Lower leg skin (tissue), 4 donors: ENCODE measurements around the gene ASPSCR1. TPM values are rescaled to one million over a fixed set of nuclear protein-coding genes. Genes with fewer than 3 reads are reported as not detected.
A peak's percentile ranks its signal among the peaks of the same experiment; 100 is the strongest.

Source experiments
- DNase-seq, 2 donors: peaks; one replicate each; pipeline ENCODE4 v3.0.0-alpha.2; 2019; ENCODE audit warnings: low spot score in 2 of 2
- H3K4me3 ChIP-seq: fragments of 200-600 bp; sonication (generic); 2 replicates; pipeline ENCODE4 v1.5.1; 2017; ENCODE audit warnings: mild to moderate bottlenecking, low read depth; ENCODE audit not compliant: poor library complexity, severe bottlenecking
- POLR2A ChIP-seq, 2 donors: fragments of 450-650 bp; IDR thresholded peaks; one replicate each; pipeline ENCODE4 v1.6.1; 2016 to 2017; ENCODE audit warnings: antibody characterized with exemption in 2 of 2, mild to moderate bottlenecking in 1 of 2, moderate library complexity in 1 of 2
- WGBS, 2 donors: methylation state at CpG; one replicate each; pipeline ENCODE4 v1.1.5; 2018; 5-methylcytosine and 5-hydroxymethylcytosine counted together
- intact Hi-C: fragments of 100-400 bp; cut with DNase I; formaldehyde crosslinking; loops from one replicate; pipeline ENCODE4 v1.15.0; 2023; ENCODE audit warnings: low total_unique reads
- total RNA-seq, 4 donors: library from RNA; depleted of rRNA; stranded (reverse); fragments of >200 nt; gene quantifications; one replicate each; pipeline ENCODE4 v1.1.0, GENCODE V29; 2016
- TF ChIP-seq, protein P1 (sequence below), 3 donors: fragments of 450-650 bp; IDR thresholded peaks; one replicate each; pipeline ENCODE4 v1.5.1; 2016; ENCODE audit warnings: antibody characterized with exemption in 3 of 3, mild to moderate bottlenecking in 3 of 3, moderate library complexity in 2 of 3

ASPSCR1 gene
- 10 to 100 TPM; 24.0 to 31.5 (median 27.4) TPM for total RNA-seq

DNA sequence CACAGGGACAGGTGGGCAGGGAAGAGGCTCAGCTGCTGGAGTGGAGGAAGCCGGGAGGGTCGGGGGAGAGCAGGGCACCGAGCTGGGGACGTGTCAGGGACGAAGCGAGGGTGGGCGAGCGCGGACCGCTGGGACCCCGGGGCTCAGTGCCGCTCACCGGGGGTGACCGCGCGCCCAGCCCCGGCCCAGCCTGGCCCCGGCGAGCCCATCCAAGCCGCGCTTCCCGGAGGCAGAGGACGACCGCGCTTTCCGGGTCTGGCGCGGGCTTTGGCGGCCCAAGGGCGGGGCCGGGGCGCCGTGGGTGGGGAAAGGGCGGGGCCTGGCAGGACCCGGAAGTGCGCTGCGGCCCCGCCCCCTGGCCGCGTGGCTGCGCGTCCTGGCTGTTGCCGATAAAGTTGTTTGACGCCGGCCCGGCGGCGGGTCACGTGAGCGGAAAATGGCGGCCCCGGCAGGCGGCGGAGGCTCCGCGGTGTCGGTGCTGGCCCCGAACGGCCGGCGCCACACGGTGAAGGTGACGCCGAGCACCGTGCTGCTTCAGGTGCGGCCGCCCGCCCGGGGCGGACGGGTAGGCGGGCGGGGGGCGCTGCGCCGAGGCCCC, at the start of gene ASPSCR1:
ASPSCR1 (plus strand) TSS at position 419 of the 598 bp plus-strand sequence; CDS start at position 437, 18 bp downstream.
- DNase-seq, result peak; percentile 80 to 97
- WGBS, 2 donors, result 0 to 1% methylated on average over 40 to 41 of the region's 76 CpGs
- TF ChIP-seq, protein P1, sequence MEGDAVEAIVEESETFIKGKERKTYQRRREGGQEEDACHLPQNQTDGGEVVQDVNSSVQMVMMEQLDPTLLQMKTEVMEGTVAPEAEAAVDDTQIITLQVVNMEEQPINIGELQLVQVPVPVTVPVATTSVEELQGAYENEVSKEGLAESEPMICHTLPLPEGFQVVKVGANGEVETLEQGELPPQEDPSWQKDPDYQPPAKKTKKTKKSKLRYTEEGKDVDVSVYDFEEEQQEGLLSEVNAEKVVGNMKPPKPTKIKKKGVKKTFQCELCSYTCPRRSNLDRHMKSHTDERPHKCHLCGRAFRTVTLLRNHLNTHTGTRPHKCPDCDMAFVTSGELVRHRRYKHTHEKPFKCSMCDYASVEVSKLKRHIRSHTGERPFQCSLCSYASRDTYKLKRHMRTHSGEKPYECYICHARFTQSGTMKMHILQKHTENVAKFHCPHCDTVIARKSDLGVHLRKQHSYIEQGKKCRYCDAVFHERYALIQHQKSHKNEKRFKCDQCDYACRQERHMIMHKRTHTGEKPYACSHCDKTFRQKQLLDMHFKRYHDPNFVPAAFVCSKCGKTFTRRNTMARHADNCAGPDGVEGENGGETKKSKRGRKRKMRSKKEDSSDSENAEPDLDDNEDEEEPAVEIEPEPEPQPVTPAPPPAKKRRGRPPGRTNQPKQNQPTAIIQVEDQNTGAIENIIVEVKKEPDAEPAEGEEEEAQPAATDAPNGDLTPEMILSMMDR (IDR thresholded peaks at IDR 0.05), result no peak
- no peak for TF ChIP-seq POLR2A (IDR thresholded peaks at IDR 0.05)
- intact Hi-C loops, result no loop called here
- peak within 1 kb of the TSS; percentile 60 for H3K4me3 ChIP-seq

DNA sequence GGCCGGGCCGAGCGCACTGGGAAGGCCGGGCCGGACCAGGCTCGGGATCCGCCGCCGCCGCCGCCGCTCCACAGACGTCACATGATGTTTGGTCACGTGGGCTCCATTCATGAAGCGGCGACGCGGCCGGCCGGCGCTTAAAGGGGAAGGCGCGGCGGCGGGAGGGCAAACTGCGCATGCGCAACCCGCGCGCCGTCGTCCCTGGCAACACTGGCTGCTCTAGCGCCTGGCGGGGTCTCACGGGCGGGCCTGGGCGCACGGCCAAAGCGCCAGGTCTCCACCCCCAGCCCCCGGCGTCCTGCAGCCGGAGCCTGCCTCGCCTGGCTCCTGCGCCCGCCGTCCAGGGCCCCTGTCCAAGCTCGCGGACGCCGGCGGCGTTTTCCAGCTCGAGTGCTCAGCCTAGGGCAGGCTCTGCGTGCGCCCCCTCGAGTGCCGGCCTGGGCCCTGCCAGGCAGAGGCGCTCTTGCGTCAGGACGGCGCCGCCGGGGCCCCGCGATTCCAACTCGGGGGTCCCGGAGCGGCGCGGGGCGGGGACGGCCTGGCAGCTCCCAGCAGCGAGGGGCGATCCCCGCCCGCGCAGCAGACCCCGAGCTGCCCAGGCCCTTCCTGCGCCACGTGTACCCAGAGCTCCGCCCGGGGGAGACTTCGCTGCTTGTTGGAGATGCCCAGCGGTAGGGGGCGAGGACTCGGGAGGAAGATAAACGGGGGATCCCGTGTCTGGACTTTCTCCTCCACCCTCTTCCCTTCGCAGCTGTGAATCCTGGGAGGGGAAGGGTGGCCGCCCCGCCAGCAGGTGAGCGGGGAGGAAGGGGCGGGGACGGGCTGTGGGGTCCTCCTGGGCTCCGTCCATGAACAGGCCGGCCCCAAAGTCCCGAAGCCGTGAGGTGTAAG, 49.5 kb upstream of the ASPSCR1 start, which contains the start of gene MAFG:
MAFG (minus strand) TSS at position 83 of the 891 bp plus-strand sequence. CDS start 4,550 bp downstream, outside the sequence.
- peak; percentile 87 to 98 for DNase-seq
- intact Hi-C loops, result no loop called here
- H3K4me3 ChIP-seq, result peak within 1 kb of the TSS; percentile 81
- WGBS, 2 donors, result 1 to 2% methylated on average over 25 to 39 of the region's 98 CpGs
- TF ChIP-seq POLR2A (IDR thresholded peaks at IDR 0.05), result no peak

DNA sequence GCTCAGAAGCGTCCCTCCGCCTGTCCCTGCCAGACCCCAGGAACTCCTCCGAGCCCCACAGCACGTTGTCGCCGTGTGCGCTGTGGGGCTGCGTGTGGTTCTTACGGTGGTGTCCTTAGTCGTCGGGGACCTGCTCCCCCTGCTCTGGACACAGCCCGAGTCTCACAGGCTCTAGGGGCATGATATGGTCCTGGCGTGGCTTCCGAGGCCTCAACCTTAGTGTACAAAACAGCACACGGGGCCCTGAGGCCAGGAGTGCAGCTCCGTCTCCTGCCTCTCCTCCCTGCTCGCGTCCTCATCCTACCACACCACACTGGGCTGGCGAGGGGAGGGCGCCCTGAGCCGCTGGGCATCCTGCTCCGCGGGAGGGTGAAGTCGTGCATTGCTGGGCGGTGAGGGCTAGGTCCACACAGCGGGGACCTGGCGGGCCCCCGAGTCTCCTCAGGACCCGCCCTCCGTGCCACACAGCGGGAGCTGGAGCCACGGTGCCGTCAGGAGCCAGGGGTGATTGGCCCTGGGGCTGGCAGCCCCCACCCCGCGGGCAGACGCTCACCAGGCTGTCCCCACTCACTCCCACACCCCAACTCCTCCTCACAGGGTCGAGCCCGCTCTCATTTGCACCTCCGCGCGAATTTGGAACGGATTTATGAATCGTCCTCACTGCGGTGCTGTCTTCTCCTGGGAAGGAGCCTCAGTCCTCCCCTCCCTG, 48.7 kb upstream of the ASPSCR1 start:
- H3K4me3 ChIP-seq, result peak overlapping the region; percentile 20
- DNase-seq, result no peak
- 21 to 28% methylated on average over 21 to 31 of the region's 44 CpGs for WGBS, 2 donors
- no peak for TF ChIP-seq POLR2A (IDR thresholded peaks at IDR 0.05)
- TF ChIP-seq, protein P1 (IDR thresholded peaks at IDR 0.05), result no peak
- intact Hi-C loops, result no loop called here

DNA sequence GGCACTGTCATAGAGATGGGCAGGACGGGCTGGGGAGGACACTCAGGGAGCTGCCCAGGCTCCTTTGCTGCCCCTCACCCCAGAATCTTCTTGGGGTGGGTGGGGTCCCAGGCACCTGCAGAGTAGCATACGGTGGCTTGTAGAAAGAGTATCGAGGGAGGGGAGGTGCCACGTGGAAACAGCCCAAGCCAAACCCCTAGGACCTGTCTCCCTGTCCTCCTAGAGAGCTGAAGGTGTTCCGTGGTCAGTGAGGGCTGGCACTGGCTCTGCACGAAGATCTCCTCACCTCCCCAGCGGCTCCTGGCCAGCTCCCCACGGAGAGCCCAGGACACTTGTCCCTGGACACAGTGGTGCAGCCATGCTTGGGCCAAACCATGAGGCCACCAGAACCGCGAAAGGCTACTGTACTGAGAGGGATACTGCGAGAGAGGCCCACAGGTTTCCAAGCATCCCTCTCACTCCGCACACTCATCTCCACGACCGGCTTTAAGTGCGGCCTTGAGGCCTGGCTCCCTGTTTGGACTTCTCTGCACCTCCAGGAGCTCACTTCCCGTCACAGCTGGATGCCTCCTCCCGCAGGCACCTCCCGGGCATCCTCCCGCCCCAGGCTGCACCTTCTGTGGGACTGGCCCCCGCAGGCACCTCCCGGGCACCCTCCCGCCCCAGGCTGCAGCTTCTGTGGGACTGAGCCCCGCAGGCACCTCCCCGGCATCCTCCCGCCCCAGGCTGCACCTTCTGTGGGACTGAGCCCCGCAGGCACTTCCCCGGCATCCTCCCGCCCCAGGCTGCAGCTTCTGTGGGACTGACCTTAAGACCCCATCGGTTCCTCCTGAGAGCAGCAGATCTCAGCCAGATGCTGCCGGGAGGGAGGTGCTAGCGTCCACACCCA, 47.9 kb upstream of the ASPSCR1 start:
- intact Hi-C loops, result no loop called here
- DNase-seq, result no peak
- no peak overlapping the region for H3K4me3 ChIP-seq
- TF ChIP-seq, protein P1 (IDR thresholded peaks at IDR 0.05), result no peak
- TF ChIP-seq POLR2A (IDR thresholded peaks at IDR 0.05), result no peak
- WGBS, 2 donors, result 90% methylated on average over 31 of the region's 31 CpGs

DNA sequence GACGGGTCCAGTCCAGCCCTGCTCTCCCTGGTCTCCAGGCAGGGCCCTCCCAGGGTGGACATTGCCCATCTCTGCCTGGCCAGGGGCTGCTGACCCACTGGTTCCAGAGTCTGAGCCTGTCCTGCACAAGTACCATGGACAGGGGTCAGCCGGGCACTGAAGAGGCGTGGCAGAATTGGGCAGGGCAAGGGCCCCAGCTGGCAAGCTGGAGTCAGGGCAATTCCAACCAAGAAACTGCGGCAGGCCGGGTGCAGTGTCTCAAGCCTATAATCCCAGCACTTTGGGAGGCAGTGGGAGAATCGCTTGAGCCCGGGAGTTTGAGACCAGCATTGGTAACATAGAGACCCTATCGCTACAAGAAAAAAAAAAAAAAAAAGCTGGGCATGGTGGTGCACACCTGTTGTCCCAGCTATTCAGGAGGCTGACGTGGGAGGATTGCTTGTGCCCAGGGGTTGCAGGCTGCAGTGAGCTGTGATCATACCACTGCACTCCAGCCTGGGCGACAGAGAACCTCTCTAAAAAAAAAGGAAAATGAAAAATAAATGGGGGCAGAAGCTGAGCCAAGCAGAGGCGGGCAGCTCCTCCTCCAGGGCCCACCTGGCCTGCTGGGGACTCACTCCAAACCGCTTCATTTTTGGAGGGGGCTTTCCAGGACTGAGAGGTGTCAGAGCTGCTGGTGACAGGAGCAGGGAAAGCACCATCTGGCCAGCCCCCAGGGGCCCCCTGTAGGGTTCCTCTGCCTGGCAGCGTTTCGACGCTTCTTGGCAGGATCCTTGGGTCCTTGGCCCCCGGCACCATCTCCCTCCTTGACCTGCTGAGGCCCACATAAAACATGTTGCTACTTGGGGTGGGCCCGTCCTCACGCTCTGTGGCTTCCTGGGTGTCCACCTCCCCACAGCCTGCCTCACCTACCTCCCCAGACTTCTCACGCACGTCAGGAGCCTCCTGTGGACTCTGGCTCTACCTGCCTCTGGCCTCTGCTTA, 47.0 kb upstream of the ASPSCR1 start:
- intact Hi-C loops, result no loop called here
- 72 to 75% methylated on average over 20 of the region's 20 CpGs for WGBS, 2 donors
- TF ChIP-seq, protein P1 (IDR thresholded peaks at IDR 0.05), result no peak
- TF ChIP-seq POLR2A (IDR thresholded peaks at IDR 0.05), result no peak
- H3K4me3 ChIP-seq, result no peak overlapping the region
- DNase-seq, result no peak
